Left ventricle myocardium inferior (tissue), 1 donor: ENCODE data around the gene SNTB2. TPM values are rescaled to one million over a fixed set of nuclear protein-coding genes. Genes with fewer than 3 reads are reported as not detected.
A peak's percentile ranks its signal among the peaks of the same experiment; 100 is the strongest.

Experiments used
- DNase-seq: peaks from one replicate; pipeline ENCODE4 v3.0.0-alpha.2; 2020
- H3K27ac ChIP-seq: fragments of 200-600 bp; replicated peaks from 2 replicates; pipeline ENCODE4 v1.8.0; 2021
- H3K27me3 ChIP-seq: fragments of 200-600 bp; 2 replicates; pipeline ENCODE4 v1.8.0; 2021; ENCODE audit warnings: low read depth
- H3K36me3 ChIP-seq: fragments of 200-600 bp; 2 replicates; pipeline ENCODE4 v1.8.0; 2021
- H3K4me1 ChIP-seq: fragments of 200-600 bp; 2 replicates; pipeline ENCODE4 v1.8.0; 2021
- H3K4me3 ChIP-seq: fragments of 200-600 bp; 2 replicates; pipeline ENCODE4 v1.8.0; 2021; ENCODE audit warnings: mild to moderate bottlenecking, moderate library complexity
- H3K9me3 ChIP-seq: fragments of 200-600 bp; replicated peaks from 2 replicates; pipeline ENCODE4 v1.8.0; 2021
- intact Hi-C: fragments of 100-400 bp; cut with micrococcal nuclease; formaldehyde crosslinking; loops from one replicate; pipeline ENCODE4 v1.11.0; 2022
- total RNA-seq: library from RNA; stranded (reverse); fragmentation: NEBNext Ultra II Directional; extraction: Animal tissue kit (Norgen Biotek cat#: 25700); gene quantifications from one replicate; pipeline ENCODE4 v1.2.1, GENCODE V29; 2021
- TF ChIP-seq, protein P1 (sequence below): fragments of 200-600 bp; IDR thresholded peaks from 2 replicates; pipeline ENCODE4 v1.8.0; 2021; ENCODE audit warnings: antibody characterized with exemption, mild to moderate bottlenecking, borderline replicate concordance
- donor health status: DM: no; HTN: yes; CAD: no; lungs with severe emphysema.

The SNTB2 gene
- total RNA-seq, 1 donor from 2014 or later: 10.2 TPM

DNA sequence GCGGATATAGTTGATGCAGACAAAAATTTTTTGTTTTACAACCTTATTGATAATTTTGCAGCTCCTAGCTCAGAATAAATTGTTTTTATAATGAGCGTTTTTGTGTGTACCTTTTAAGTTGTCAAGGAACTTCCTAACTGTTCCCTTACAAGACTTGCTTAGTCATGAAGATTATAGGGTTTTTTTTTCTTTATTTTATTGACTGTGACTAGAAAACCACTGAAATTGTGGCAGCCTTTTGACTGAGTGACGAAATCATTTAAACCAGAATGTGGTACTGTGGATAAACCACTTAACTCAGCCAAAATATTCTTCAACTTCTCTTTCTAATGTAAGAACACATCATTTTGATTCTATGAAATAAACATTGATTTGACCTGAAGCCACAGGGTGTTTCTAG, 83.4 kb downstream of the SNTB2 start:
- Histone ChIP-seq H3K9me3 (no peaks in the 10 kb centered on the region), H3K36me3 (no peaks in the 10 kb centered on the region), H3K4me3 (no peak overlapping the region), H3K4me1 (peaks cover 7% of the 10 kb centered on the region), H3K27ac (no peak overlapping the region), H3K27me3 (no peaks in the 10 kb centered on the region)
- TF ChIP-seq, protein P1, sequence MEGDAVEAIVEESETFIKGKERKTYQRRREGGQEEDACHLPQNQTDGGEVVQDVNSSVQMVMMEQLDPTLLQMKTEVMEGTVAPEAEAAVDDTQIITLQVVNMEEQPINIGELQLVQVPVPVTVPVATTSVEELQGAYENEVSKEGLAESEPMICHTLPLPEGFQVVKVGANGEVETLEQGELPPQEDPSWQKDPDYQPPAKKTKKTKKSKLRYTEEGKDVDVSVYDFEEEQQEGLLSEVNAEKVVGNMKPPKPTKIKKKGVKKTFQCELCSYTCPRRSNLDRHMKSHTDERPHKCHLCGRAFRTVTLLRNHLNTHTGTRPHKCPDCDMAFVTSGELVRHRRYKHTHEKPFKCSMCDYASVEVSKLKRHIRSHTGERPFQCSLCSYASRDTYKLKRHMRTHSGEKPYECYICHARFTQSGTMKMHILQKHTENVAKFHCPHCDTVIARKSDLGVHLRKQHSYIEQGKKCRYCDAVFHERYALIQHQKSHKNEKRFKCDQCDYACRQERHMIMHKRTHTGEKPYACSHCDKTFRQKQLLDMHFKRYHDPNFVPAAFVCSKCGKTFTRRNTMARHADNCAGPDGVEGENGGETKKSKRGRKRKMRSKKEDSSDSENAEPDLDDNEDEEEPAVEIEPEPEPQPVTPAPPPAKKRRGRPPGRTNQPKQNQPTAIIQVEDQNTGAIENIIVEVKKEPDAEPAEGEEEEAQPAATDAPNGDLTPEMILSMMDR: no peak
- intact Hi-C loops: no loop called here
- DNase-seq: no peak

- Histone ChIP-seq H3K27me3 (no peaks in the 10 kb centered on the region), H3K27ac (no peak overlapping the region), H3K4me3 (no peak overlapping the region), H3K4me1 (peaks cover 12% of the 10 kb centered on the region), H3K9me3 (no peaks in the 10 kb centered on the region), H3K36me3 (no peaks in the 10 kb centered on the region)
- TF ChIP-seq, protein P1: no peak
- no peak for DNase-seq
- intact Hi-C loops: no loop called here
These were observed 83.9 kb downstream of the SNTB2 start for GRCh38 chr16:69270831-69271230.

DNA sequence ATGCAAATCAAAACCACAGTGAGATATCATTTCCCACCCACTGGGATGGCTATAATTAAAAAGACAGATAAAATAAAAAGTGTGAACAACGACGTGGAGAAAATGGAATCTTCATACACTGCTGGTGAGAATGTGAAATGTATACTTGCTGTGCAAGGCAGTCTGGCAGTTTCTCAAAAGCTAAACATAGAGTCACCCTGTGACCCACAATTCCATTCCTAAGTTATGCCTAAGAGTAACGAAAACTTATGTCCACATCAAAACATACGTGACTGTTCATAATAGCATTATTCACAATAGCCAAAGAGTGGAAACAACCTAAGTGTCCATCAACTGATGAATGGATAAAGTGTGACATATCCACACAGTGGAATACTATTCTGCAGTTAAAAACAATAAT, 86.0 kb downstream of the SNTB2 start:
- intact Hi-C loops: no loop called here
- Histone ChIP-seq H3K36me3 (no peaks in the 10 kb centered on the region), H3K27me3 (no peaks in the 10 kb centered on the region), H3K4me3 (no peak overlapping the region), H3K4me1 (peaks cover 21% of the 10 kb centered on the region), H3K27ac (no peak overlapping the region), H3K9me3 (no peaks in the 10 kb centered on the region)
- DNase-seq: no peak
- TF ChIP-seq, protein P1: no peak

DNA sequence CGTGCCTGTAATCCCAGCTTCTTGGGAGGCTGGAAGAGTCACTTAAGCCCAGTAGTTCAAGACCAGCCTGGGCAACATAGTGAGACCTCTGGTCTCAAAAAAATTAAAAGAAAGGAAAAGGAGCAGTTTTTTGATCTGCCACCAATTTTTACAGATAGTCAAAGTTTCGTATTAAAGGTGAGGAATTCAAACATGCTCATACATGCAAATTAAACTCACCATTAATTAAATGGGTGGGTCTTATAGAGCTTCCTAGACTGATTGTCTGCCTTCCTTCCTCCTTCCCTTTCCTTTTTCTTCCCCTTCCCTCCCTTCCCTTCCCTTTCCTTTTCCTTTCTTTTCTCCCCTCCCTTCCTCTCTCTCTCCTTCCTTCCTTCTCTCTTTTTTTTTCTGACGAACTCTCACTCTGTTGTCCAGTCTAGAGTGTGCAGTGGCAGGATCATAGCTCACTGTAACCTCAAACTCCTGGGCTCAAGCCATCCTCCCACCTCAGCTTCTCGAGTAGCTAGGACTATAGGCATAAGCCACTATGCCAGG, 87.8 kb downstream of the SNTB2 start:
- Histone ChIP-seq H3K9me3 (no peaks in the 10 kb centered on the region), H3K36me3 (no peaks in the 10 kb centered on the region), H3K4me1 (peaks cover 21% of the 10 kb centered on the region), H3K27me3 (no peaks in the 10 kb centered on the region), H3K4me3 (no peak overlapping the region), H3K27ac (peak overlapping the region; percentile 53)
- TF ChIP-seq, protein P1: no peak
- intact Hi-C loops: no loop called here
- no peak for DNase-seq

GRCh38 chr16:69276148-69277115, 89.5 kb downstream of the SNTB2 start:
- intact Hi-C loops: no loop called here
- H3K4me3 ChIP-seq: no peak overlapping the region
- H3K27me3 ChIP-seq: no peaks in the 10 kb centered on the region
- H3K9me3 ChIP-seq: no peaks in the 10 kb centered on the region
- H3K27ac ChIP-seq: peak overlapping the region; percentile 66
- H3K4me1 ChIP-seq: peaks cover 21% of the 10 kb centered on the region
- peak; percentile 58 for DNase-seq
- TF ChIP-seq, protein P1: no peak
- no peaks in the 10 kb centered on the region for H3K36me3 ChIP-seq
